Mucosa of stomach (tissue), 1 donor: ENCODE results near the gene ACP4.

Source experiments
- H3K27me3 ChIP-seq: one replicate; pipeline ENCODE4 v1.7.0; 2013; ENCODE audit warnings: mild to moderate bottlenecking, low read length; ENCODE audit not compliant: control insufficient read depth, insufficient read depth
- H3K36me3 ChIP-seq: one replicate; pipeline ENCODE4 v1.7.0; 2013; ENCODE audit warnings: low read length; ENCODE audit not compliant: control insufficient read depth, insufficient read depth
- H3K4me1 ChIP-seq: one replicate; pipeline ENCODE4 v1.7.0; 2013; ENCODE audit warnings: mild to moderate bottlenecking, low read length; ENCODE audit not compliant: control insufficient read depth, insufficient read depth
- H3K4me3 ChIP-seq: one replicate; pipeline ENCODE4 v1.7.0; 2013; ENCODE audit warnings: low read length
- H3K9ac ChIP-seq: one replicate; pipeline ENCODE4 v1.7.0; 2013; ENCODE audit warnings: mild to moderate bottlenecking, low read length, moderate library complexity
- H3K9me3 ChIP-seq: one replicate; pipeline ENCODE4 v1.7.0; 2013; ENCODE audit warnings: mild to moderate bottlenecking, low read length, moderate library complexity; ENCODE audit not compliant: control insufficient read depth
- donor health status: Pancreatic carcinoma.

ACP4 gene

GRCh38 chr19:50820549-50821247 is 30.5 kb downstream of the ACP4 start:
- Histone ChIP-seq H3K9ac (no peak overlapping the region), H3K4me1 (peaks cover 52% of the 10 kb centered on the region), H3K36me3 (no peaks in the 10 kb centered on the region), H3K4me3 (no peak overlapping the region), H3K9me3 (no peaks in the 10 kb centered on the region), H3K27me3 (peaks cover 44% of the 10 kb centered on the region)

DNA sequence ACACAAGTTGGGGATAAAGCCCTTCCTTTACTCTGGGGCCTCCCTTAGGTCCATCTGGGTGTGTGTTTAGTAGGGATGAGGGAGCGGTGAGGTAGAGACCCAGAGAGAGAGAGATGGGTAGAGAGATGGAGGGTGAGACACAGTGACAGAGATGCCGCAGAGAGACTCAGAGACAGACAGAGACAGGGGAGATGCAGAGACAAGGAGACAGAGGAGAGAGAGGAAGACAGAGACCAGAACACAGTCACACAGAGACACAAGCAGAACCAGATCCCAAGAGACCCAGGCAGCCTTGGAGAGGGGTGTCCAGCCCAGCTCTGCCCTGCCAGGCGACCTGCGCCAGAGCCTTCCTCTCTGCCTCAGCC is 31.0 kb downstream of the ACP4 start:
- Histone ChIP-seq H3K27me3 (peaks cover 44% of the 10 kb centered on the region), H3K36me3 (no peaks in the 10 kb centered on the region), H3K9ac (no peak overlapping the region), H3K9me3 (no peaks in the 10 kb centered on the region), H3K4me3 (no peak overlapping the region), H3K4me1 (peaks cover 52% of the 10 kb centered on the region)

GRCh38 chr19:50821622-50822021 is 31.4 kb downstream of the ACP4 start:
- Histone ChIP-seq H3K4me1 (peaks cover 52% of the 10 kb centered on the region), H3K9ac (no peak overlapping the region), H3K4me3 (no peak overlapping the region), H3K27me3 (peaks cover 44% of the 10 kb centered on the region), H3K36me3 (no peaks in the 10 kb centered on the region), H3K9me3 (no peaks in the 10 kb centered on the region)

DNA sequence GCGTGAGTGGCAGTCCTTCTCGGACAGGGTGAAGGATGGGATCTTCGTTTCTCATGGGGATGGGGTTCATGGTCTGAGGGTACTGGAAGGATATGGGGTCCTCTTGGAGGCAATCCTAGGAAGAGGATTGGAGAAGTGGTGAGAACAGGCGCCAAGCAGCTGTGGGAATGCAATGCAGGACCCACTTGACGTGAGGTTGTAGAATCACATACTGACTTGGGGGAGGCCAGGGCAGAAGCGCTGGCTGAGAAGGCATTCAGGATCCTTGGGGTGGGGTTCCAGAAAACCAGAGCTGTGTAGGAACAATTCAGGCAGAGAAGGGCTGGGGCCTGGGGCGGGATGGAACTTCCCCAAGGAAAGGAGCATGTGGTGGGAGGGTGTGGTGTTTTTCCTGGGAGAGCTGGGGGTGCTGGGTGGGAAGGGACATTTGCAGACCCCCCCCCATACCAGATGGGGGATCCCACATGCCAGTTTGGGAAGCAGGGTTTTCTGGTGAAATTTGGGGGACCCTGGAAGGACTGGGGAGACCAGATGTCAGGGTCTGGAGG is 32.5 kb downstream of the ACP4 start:
- Histone ChIP-seq H3K9ac (no peak overlapping the region), H3K4me1 (peaks cover 52% of the 10 kb centered on the region), H3K36me3 (no peaks in the 10 kb centered on the region), H3K27me3 (peaks cover 44% of the 10 kb centered on the region), H3K9me3 (no peaks in the 10 kb centered on the region), H3K4me3 (no peak overlapping the region)

- Histone ChIP-seq H3K9ac (no peak within 1 kb of the TSS), H3K9me3 (no peaks in the 10 kb centered on the region), H3K4me1 (peaks cover 46% of the 10 kb centered on the region), H3K27me3 (peaks cover 42% of the 10 kb centered on the region), H3K36me3 (no peaks in the 10 kb centered on the region), H3K4me3 (no peak within 1 kb of the TSS)
Observed at GRCh38 chr19:50823389-50824042, 33.3 kb downstream of the ACP4 start, which contains the start of gene KLK1. TSS of gene KLK1 (minus strand) at chr19:50823787. CDS start at chr19:50823748, 39 bp downstream.

DNA sequence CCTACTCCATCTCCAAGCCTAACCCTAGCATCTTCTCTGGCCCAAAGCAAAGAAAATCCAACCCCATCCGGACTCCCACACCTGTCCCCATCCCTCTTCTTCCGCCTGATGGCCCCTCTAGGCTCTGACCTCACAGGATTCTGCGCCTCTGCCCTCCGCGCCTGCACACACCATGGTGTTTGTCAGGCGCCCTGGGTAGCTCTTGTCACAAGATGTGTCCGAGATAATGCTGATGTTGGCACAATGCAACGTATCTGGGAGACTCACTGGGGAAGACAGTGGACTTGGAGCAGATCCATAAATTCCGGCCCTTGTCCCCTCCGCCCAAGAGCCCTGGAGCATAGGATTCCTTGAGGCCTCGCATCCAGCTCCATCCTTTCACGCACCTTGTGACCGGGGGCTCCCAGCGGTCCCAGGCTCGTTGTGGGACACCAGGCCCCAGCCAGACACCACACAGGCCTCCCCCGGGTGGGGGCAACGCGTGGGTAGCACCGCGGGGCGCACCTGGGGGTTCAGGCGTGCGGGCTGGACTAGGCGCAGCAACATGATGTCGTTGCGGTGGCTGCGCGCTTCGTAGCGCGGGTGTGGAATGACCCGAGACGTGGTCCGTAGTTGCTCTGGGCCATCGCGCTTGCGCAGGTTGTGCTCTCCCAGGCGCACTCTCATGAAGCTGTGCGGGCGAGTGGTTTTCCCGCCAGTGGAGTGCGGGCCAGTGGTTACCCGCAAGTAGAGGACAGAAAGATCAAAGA is 36.5 kb downstream of the ACP4 start:
- H3K36me3 ChIP-seq: no peaks in the 10 kb centered on the region
- H3K4me1 ChIP-seq: peaks cover 26% of the 10 kb centered on the region
- H3K9me3 ChIP-seq: no peaks in the 10 kb centered on the region
- H3K4me3 ChIP-seq: no peak overlapping the region
- no peak overlapping the region for H3K9ac ChIP-seq
- H3K27me3 ChIP-seq: peaks cover 15% of the 10 kb centered on the region

GRCh38 chr19:50827476-50827875 is 37.3 kb downstream of the ACP4 start:
- Histone ChIP-seq H3K9ac (no peak overlapping the region), H3K9me3 (no peaks in the 10 kb centered on the region), H3K36me3 (no peaks in the 10 kb centered on the region), H3K4me3 (no peak overlapping the region), H3K4me1 (peaks cover 21% of the 10 kb centered on the region), H3K27me3 (peaks cover 8% of the 10 kb centered on the region)

DNA sequence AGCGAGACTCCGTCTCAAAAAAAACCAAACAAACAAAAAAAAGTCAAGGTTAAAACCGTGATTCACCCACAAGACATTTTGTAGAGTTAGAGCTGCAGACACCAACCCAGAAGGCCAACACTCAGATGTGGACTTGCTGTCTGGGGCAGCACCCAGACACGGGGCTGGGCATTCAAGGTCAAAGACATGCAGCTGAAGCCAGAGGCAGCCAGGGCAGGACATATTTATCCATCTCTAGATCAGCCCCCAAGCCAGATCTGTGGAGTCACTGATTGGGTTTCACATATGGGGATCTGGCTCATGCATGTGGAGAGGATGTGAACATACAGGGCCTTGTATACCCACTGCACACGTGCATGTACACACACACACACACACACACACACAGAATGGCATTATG is 39.6 kb downstream of the ACP4 start:
- H3K4me1 ChIP-seq: no peaks in the 10 kb centered on the region
- peaks cover 3% of the 10 kb centered on the region for H3K27me3 ChIP-seq
- no peaks in the 10 kb centered on the region for H3K36me3 ChIP-seq
- H3K9ac ChIP-seq: no peak overlapping the region
- no peaks in the 10 kb centered on the region for H3K9me3 ChIP-seq
- H3K4me3 ChIP-seq: no peak overlapping the region

DNA sequence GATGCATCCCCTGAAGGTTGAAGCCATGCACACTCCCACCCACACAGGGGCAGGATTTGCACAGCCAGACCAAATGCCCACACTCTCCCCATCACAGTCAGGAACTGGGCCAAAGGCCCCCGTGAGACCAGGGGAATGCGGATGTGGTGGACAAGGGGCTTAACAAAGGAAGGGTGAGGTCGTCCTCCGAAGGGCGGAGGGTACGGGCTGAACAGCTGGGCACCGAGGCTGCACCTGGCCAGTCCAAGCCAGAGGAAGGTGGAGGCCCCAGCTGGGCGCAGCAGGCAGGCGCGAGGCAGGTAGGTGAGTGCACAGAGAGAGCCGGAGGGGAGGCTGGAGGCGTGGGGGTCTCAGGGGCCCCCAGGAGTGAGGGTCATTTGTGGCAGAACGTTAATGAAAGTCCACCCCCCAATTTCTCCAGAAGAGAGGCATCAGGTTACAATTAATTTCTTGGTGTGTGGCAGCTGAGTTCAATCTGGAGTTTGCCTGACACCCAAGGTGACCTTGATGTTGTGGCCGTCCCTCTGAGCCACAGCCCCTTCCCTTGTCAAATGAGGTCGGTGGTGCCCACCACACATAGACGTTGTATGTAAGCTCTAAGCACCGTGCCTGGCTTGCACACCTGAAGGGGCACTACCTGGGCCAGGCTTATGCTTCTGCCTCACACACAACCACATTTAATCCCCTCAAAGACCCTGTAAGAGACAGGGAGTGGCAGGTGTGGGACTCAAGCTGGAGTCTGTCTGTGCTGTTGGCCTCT is 40.2 kb downstream of the ACP4 start:
- H3K9ac ChIP-seq: no peak overlapping the region
- no peaks in the 10 kb centered on the region for H3K9me3 ChIP-seq
- H3K36me3 ChIP-seq: no peaks in the 10 kb centered on the region
- peaks cover 3% of the 10 kb centered on the region for H3K27me3 ChIP-seq
- no peak overlapping the region for H3K4me3 ChIP-seq
- no peaks in the 10 kb centered on the region for H3K4me1 ChIP-seq

DNA sequence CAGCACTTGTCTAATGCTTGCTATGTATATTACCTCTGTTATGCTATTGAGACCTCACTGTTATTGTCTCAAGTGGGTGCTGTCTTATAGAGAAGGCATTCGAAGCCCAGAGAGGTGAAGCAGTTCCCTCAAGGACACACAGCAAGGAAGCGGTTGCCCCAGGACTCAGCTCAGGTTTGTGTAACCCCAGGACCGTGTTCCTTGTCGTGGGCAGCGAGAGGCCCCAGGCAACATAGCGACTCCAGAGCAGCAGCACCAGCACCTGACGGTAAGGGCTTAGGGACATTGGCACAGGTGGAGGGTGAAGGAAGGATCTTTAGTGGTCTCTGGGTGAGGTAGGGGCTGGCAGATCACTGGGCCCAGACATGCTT is 40.8 kb downstream of the ACP4 start:
- Histone ChIP-seq H3K9ac (no peak overlapping the region), H3K4me3 (no peak overlapping the region), H3K9me3 (no peaks in the 10 kb centered on the region), H3K4me1 (peaks cover under 1% of the 10 kb centered on the region), H3K36me3 (no peaks in the 10 kb centered on the region), H3K27me3 (peaks cover 4% of the 10 kb centered on the region)

DNA sequence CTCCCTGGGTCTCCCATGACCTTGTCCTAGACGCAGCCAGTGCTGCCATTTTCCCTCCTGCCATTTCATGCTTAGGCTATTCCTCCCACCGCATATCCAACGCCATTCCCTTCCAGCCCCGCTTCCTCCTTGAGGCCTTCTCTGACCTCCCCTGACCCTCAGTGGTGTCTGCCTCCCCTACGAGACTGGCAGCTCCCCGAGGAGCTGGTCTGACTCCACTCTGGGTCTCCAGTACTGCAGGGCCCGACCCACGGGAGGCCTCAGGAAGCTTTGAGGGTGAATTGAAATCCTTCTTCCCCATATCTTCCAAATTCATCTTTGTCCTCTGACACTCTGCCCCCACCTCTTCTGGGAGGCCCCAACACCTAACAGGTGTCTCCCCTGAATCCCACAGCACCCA is 42.5 kb downstream of the ACP4 start:
- no peak overlapping the region for H3K4me3 ChIP-seq
- no peaks in the 10 kb centered on the region for H3K36me3 ChIP-seq
- no peaks in the 10 kb centered on the region for H3K9me3 ChIP-seq
- H3K27me3 ChIP-seq: peaks cover 12% of the 10 kb centered on the region
- H3K9ac ChIP-seq: no peak overlapping the region
- H3K4me1 ChIP-seq: peaks cover 6% of the 10 kb centered on the region
